Measurements from ENCODE around the gene MILR1. TPM values are rescaled to one million over a fixed set of nuclear protein-coding genes. Genes with fewer than 3 reads are reported as not detected.
"Not testable (repeated sequence)": the region's sequence is repeated elsewhere in the genome, so short reads cannot be mapped to it uniquely, and the experiment has no call there.

Gene MILR1
- total RNA-seq, 8 experiments from 2014 or later = 0.73 to 2.1 (median 1.6) TPM; not detected in 4

- Histone ChIP-seq H3K4me3 (no peak overlapping the region), H3K27ac (no peak overlapping the region), H3K4me1 (replicated peaks in 1 of 2) (peaks cover 9% of the 10 kb centered on the region in 2 donors)
- peak in 3 of 8 experiments; percentile 74 to 99 (median 98) for ATAC-seq (replicated peaks in 6 of 8)
- WGBS, 10 experiments = 20 to 100% (median 79%) methylated on average over 1 to 2 of the region's 2 CpGs; no CpG with 5 or more reads in 5 of the 10 experiments
- in situ Hi-C loops (cut with MboI; ENCODE audit: low pct_unique_long_range_greater_than_20kb in 2 of 9, low sequenced_read_pairs in 9 of 9, unreplicated experiment in 9 of 9) = loop anchor here in 6 of 9 experiments (10.0 to 25.0 kb wide), 4 partner anchors 88 to 549 kb away; no protein-coding TSS in a partner anchor
Observed at GRCh38 chr17:64412944-64413381, 36.0 kb upstream of the MILR1 start.

- Histone ChIP-seq H3K4me1 (replicated peaks in 1 of 2) (peaks cover 9% of the 10 kb centered on the region in 2 donors), H3K27ac (no peak overlapping the region), H3K4me3 (no peak overlapping the region)
- ATAC-seq (replicated peaks in 6 of 8) = no peak
- whole genome bisulfite sequencing, 10 experiments = 43 to 100% (median 73%) methylated on average over 2 to 3 of the region's 4 CpGs; no CpG with 5 or more reads in 2 of the 10 experiments
- in situ Hi-C loops (cut with MboI; ENCODE audit: low pct_unique_long_range_greater_than_20kb in 2 of 9, low sequenced_read_pairs in 9 of 9, unreplicated experiment in 9 of 9) = loop anchor here in 6 of 9 experiments (10.0 to 25.0 kb wide), 4 partner anchors 89 to 549 kb away; no protein-coding TSS in a partner anchor
Observed at GRCh38 chr17:64413513-64413912, 35.4 kb upstream of the MILR1 start.

GRCh38 chr17:64418506-64419339 lies 30.2 kb upstream of the MILR1 start:
- WGBS, 10 experiments = 0 to 43% (median 28%) methylated on average over 1 to 16 of the region's 19 CpGs
- peak in 5 of 8 experiments; percentile 45 to 65 (median 59) for ATAC-seq (replicated peaks in 6 of 8)
- no peak overlapping the region for H3K27ac ChIP-seq
- no peaks in the 10 kb centered on the region for H3K4me1 ChIP-seq (replicated peaks in 1 of 2)
- in situ Hi-C loops (cut with MboI; ENCODE audit: low pct_unique_long_range_greater_than_20kb in 2 of 9, low sequenced_read_pairs in 9 of 9, unreplicated experiment in 9 of 9) = loop anchor here in 7 of 9 experiments (5.0 to 25.0 kb wide), 5 partner anchors 94 to 544 kb away; no protein-coding TSS in a partner anchor
- no peak overlapping the region for H3K4me3 ChIP-seq

GRCh38 chr17:64420143-64420670 lies 28.7 kb upstream of the MILR1 start:
- no peak overlapping the region for H3K27ac ChIP-seq
- 0 to 100% (median 21%) methylated on average over 1 to 6 of the region's 6 CpGs for WGBS, 10 experiments
- no peak overlapping the region for H3K4me3 ChIP-seq
- in situ Hi-C loops (cut with MboI; ENCODE audit: low pct_unique_long_range_greater_than_20kb in 2 of 9, low sequenced_read_pairs in 9 of 9, unreplicated experiment in 9 of 9) = loop anchor here in 5 of 9 experiments (10.0 to 25.0 kb wide), 3 partner anchors 65 to 542 kb away; no protein-coding TSS in a partner anchor
- no peaks in the 10 kb centered on the region for H3K4me1 ChIP-seq (replicated peaks in 1 of 2)
- peak; percentile 61 to 84 (median 76) for ATAC-seq (replicated peaks in 6 of 8)

GRCh38 chr17:64422121-64422520 lies 26.8 kb upstream of the MILR1 start:
- not testable (repeated sequence) for ATAC-seq (replicated peaks in 6 of 8)
- 60 to 100% (median 80%) methylated on average over 1 to 7 of the region's 9 CpGs; no CpG with 5 or more reads in 1 of the 10 experiments for WGBS, 10 experiments
- in situ Hi-C loops (cut with MboI; ENCODE audit: low pct_unique_long_range_greater_than_20kb in 2 of 9, low sequenced_read_pairs in 9 of 9, unreplicated experiment in 9 of 9) = loop anchor here in 5 of 9 experiments (10.0 to 25.0 kb wide), 3 partner anchors 63 to 540 kb away; no protein-coding TSS in a partner anchor

GRCh38 chr17:64423881-64424280 lies 25.0 kb upstream of the MILR1 start:
- peak in 3 of 8 experiments; percentile 40 to 73 (median 41) for ATAC-seq (replicated peaks in 6 of 8)
- in situ Hi-C loops (cut with MboI; ENCODE audit: low pct_unique_long_range_greater_than_20kb in 2 of 9, low sequenced_read_pairs in 9 of 9, unreplicated experiment in 9 of 9) = loop anchor here in 5 of 9 experiments (10.0 to 25.0 kb wide), 3 partner anchors 61 to 538 kb away; no protein-coding TSS in a partner anchor
- H3K4me1 ChIP-seq (replicated peaks in 1 of 2) = no peaks in the 10 kb centered on the region
- no peak overlapping the region for H3K27ac ChIP-seq
- H3K4me3 ChIP-seq = no peak overlapping the region
- WGBS, 10 experiments = 36 to 94% (median 74%) methylated on average over 2 to 3 of the region's 3 CpGs; no CpG with 5 or more reads in 4 of the 10 experiments

More at GRCh38 chr17:64422121-64422520, 26.8 kb upstream of the MILR1 start:
- not testable (repeated sequence) for H3K27ac ChIP-seq; H3K4me1 ChIP-seq (replicated peaks in 1 of 2); H3K4me3 ChIP-seq

- in situ Hi-C loops (cut with MboI; ENCODE audit: low pct_unique_long_range_greater_than_20kb in 2 of 9, low sequenced_read_pairs in 9 of 9, unreplicated experiment in 9 of 9) = loop anchor here in 5 of 9 experiments (10.0 to 25.0 kb wide), 3 partner anchors 60 to 538 kb away; no protein-coding TSS in a partner anchor
- H3K4me3 ChIP-seq = no peak overlapping the region
- WGBS, 10 experiments = 0 to 100% (median 57%) methylated on average over 1 of the region's 1 CpG; no CpG with 5 or more reads in 4 of the 10 experiments
- peak in 3 of 8 experiments; percentile 48 to 70 (median 53) for ATAC-seq (replicated peaks in 6 of 8)
- no peak overlapping the region for H3K27ac ChIP-seq
- H3K4me1 ChIP-seq (replicated peaks in 1 of 2) = no peaks in the 10 kb centered on the region
Observed at GRCh38 chr17:64424324-64424849, 24.5 kb upstream of the MILR1 start.

GRCh38 chr17:64425191-64425590 lies 23.7 kb upstream of the MILR1 start:
- in situ Hi-C loops (cut with MboI; ENCODE audit: low pct_unique_long_range_greater_than_20kb in 2 of 9, low sequenced_read_pairs in 9 of 9, unreplicated experiment in 9 of 9) = loop anchor here in 1 of 9 experiments (10.0 kb wide), 1 partner anchor 60 kb away; no protein-coding TSS in a partner anchor
- 65 to 100% (median 83%) methylated on average over 1 to 3 of the region's 3 CpGs; no CpG with 5 or more reads in 1 of the 10 experiments for WGBS, 10 experiments
- no peak for ATAC-seq (replicated peaks in 6 of 8)

GRCh38 chr17:64426596-64426995 lies 22.3 kb upstream of the MILR1 start:
- in situ Hi-C loops (cut with MboI; ENCODE audit: low pct_unique_long_range_greater_than_20kb in 2 of 9, low sequenced_read_pairs in 9 of 9, unreplicated experiment in 9 of 9) = loop anchor here in 1 of 9 experiments (10.0 kb wide), 1 partner anchor 58 kb away; no protein-coding TSS in a partner anchor
- peak in 5 of 8 experiments; percentile 41 to 67 (median 58) for ATAC-seq (replicated peaks in 6 of 8)
- Histone ChIP-seq H3K27ac (no peak overlapping the region), H3K4me1 (replicated peaks in 1 of 2) (no peaks in the 10 kb centered on the region), H3K4me3 (no peak overlapping the region)

More at GRCh38 chr17:64425191-64425590, 23.7 kb upstream of the MILR1 start:
- no peaks in the 10 kb centered on the region for H3K4me1 ChIP-seq (replicated peaks in 1 of 2)
- H3K27ac ChIP-seq = no peak overlapping the region
- no peak overlapping the region for H3K4me3 ChIP-seq

- H3K27ac ChIP-seq = no peak overlapping the region
- no peak for ATAC-seq (replicated peaks in 6 of 8)
- H3K4me3 ChIP-seq = no peak overlapping the region
- H3K4me1 ChIP-seq (replicated peaks in 1 of 2) = no peaks in the 10 kb centered on the region
- in situ Hi-C loops (cut with MboI; ENCODE audit: low pct_unique_long_range_greater_than_20kb in 2 of 9, low sequenced_read_pairs in 9 of 9, unreplicated experiment in 9 of 9) = loop anchor here in 1 of 9 experiments (10.0 kb wide), 1 partner anchor 56 kb away; no protein-coding TSS in a partner anchor
- 83 to 100% (median 92%) methylated on average over 1 of the region's 1 CpG; no CpG with 5 or more reads in 7 of the 10 experiments for WGBS, 10 experiments
Observed at GRCh38 chr17:64428406-64428805, 20.5 kb upstream of the MILR1 start.

GRCh38 chr17:64430036-64430435 lies 18.9 kb upstream of the MILR1 start:
- H3K4me3 ChIP-seq; ATAC-seq (replicated peaks in 6 of 8); H3K27ac ChIP-seq; in situ Hi-C loops (cut with MboI; ENCODE audit: low pct_unique_long_range_greater_than_20kb in 2 of 9, low sequenced_read_pairs in 9 of 9, unreplicated experiment in 9 of 9); H3K4me1 ChIP-seq (replicated peaks in 1 of 2): not testable (repeated sequence)
- 39 to 67% (median 55%) methylated on average over 1 to 2 of the region's 2 CpGs; no CpG with 5 or more reads in 5 of the 10 experiments for WGBS, 10 experiments

- no peak overlapping the region for H3K27ac ChIP-seq
- ATAC-seq (replicated peaks in 6 of 8) = peak in 3 of 8 experiments; percentile 84 to 88 (median 84)
- H3K4me3 ChIP-seq = no peak overlapping the region
- no peaks in the 10 kb centered on the region for H3K4me1 ChIP-seq (replicated peaks in 1 of 2)
- in situ Hi-C loops (cut with MboI; ENCODE audit: low pct_unique_long_range_greater_than_20kb in 2 of 9, low sequenced_read_pairs in 9 of 9, unreplicated experiment in 9 of 9) = no loop called here
- WGBS, 10 experiments = 42 to 100% (median 72%) methylated on average over 1 to 6 of the region's 6 CpGs; no CpG with 5 or more reads in 1 of the 10 experiments
Observed at GRCh38 chr17:64431534-64431933, 17.4 kb upstream of the MILR1 start.
